ENCODE results near the gene PDSS2.
"Not testable (repeated sequence)": the region's sequence is repeated elsewhere in the genome, so short reads cannot be mapped to it uniquely, and the experiment has no call there.

The PDSS2 gene

DNA sequence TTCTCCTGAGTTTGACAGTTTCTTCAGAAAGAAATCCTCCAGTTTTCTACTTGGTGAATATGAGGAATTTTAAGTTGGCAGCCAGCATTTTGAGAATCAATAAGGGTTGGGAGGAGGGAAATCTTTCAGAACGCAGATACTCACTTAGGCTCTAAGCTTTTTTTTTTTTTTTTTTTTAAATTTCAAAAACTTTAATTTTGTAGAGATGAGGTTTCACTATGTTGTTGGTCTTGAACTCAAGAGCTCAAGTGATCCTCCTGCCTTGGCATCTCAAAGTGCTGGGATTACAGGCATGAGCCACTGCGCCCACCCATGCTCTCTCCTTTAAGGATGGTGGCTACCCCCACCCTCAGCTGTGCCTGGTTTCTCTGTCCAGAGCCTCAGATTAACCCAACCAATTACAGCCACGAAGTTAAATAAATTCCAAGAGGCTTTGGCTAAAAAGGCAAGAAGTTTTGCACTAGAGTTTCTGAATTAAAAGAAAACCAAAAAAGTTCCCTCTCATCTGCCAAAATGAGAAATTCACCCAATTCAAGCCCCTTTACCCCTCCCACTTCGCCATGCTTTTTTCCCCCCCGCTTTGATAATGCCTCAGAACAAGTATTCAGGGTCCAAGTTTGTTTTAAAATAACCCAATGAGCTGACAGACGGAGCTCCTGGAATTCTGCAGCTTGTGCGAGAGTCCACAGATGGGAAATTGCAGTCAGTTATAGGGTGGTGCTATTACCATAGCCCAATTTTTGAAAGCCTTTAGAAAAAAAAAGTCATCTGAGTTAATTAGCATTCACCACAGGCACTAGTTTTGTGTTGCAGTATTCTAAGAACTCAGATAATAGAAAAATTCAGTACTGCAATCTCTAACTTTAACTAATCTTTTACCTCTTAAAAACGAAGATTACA, 249.7 kb downstream of the PDSS2 start:
- no peak for FAIRE-seq

DNA sequence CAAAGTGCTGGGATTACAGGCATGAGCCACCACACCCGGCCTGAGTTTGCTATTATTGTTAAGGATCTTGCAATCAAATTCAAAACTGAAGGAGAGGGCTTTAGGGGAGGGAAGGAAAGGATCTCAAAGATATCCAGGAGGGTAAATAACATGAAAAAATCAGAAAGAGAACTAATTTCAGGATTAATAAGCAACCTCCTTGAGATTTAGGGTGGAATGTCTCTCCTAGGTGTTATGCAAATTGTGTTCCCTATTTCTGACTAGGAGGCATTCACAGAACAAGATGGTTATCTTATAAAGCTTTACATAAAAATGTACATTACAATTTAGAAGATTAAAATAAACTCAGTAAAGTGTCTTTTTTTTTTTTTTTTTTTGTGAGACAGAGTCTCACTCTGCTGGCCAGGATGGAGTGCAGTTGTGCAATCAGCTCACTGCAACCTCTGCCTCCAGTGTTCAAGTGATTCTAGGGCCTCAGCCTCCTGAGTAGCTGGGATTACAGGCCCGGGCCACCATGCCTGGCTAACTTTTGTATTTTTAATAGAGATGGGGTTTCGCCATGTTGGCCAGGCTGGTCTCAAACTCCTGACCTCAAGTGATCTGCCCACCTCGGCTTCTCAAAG, 252.0 kb downstream of the PDSS2 start:
- FAIRE-seq, result no peak

DNA sequence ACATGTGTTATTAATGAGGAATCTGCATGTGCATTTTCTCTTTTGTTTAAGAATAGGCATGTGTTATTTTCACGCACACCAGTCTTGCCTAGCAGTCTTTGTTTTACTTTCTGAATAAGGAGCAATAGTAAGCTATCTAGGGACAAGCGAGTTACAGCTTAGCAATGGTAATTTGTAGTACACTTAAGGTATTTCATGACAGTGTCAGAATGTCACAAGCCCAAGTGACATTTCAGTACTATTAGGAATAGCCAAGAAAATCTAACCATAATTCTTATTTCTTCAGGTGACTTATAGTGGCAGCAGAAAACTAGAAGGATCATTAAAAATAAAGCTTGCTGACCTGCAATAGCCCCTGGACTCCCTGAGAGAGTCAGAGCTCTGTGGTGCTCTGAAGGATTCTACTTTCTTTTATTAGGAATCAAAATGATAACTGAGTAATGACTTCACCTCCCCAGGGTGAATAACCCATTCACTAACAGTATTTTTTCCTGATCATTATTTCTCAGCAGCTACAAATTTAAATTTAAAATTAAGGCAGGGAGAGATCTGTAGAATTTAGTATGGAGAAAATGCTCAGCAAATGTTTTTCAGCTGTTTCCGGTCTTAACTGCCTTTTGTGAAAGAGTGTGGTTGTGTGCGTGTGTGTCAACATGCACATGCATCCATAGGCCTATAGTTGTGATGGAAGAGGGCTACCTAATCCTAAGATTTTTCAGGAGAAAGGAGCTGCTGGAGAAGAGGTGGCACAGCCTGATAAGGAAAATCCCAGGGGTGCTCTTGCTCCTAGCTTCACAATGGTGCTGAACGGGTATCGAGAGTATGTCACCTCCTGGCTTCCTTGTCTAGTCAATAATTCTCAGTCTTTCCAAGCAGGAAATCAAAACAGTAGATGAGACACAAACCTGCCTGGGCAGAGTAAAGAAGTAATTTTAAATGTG, 254.0 kb downstream of the PDSS2 start:
- FAIRE-seq, result no peak

DNA sequence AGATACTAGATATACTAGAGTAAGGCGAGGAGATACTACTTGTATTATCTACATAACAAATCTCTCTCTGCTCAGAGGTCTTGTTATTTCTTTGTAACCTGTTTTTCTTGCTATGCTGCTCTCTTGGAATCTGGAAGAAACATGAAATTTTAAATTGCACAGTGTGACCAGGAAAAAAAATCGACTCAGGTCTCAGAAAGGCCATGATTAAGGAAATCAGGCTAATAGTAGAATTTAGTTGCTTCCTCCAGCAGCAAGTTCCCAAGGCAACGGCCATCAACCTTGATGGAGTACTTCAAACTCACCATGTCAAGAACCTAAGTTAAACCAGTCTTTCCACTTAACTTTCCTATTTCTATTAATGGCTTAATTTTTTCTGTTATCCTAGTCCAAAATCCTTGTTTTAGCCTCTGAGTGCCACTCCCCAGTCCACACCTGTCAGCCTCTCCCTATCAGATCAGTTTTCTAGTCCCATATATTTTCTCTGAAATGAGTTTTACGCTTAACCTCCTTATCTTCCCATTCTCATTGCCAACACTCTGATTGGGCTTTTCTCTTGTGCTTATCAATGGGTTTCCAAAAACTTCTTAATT, 256.4 kb downstream of the PDSS2 start:
- FAIRE-seq, result no peak

DNA sequence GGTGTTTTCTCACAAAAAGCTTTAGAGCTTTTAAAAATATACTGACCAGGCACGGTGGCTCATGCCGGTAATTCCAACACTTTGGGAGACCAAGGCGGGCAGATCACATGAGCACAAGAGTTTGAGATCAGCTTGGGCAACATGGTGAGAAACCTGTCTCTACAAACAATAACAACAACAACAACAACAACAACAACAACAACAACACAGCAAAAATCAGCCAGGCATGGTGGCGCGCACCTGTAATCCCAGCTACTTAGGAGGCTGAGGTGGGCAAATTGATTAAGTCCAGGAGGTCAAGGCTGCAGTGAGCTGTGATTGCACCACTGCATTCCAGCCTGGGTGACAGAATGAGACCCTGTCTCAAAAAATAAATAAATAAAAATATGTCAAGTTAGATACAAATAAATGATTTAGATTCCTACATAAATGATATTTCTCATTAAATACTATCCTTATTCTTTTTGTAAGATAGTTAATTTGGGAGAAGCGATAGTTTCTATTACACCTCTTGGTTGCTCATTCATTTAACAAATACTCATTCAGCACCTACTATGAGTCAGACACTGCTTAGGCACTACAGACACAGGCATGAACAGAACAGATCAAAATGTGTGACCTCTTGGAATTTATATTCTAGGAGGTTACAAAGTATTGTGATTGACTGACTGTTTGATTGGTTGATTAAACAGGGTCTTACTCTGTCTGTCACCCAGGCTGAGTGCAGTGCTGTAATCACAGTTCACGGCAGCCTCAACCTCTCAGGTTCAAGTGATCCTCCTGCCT, 260.5 kb downstream of the PDSS2 start:
- FAIRE-seq, result no peak

DNA sequence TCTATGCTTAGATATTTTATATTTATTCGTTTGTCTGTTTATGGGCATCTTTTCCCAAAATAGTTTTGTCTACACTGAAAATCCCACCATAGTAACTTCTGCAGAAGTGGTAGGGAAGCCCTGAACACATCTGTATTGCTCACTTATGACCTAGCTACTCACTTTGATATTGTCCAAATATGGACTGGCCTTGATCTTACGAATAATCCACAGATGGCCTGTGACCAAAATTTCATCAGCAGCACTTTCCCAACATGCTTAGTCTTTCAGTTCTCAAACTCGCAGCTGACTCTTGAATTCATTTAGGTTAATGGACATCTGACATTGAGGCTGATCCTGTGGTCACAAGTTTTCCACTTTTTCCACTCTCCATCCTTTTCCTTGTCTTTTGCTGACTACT, 263.2 kb downstream of the PDSS2 start:
- no peak for FAIRE-seq

DNA sequence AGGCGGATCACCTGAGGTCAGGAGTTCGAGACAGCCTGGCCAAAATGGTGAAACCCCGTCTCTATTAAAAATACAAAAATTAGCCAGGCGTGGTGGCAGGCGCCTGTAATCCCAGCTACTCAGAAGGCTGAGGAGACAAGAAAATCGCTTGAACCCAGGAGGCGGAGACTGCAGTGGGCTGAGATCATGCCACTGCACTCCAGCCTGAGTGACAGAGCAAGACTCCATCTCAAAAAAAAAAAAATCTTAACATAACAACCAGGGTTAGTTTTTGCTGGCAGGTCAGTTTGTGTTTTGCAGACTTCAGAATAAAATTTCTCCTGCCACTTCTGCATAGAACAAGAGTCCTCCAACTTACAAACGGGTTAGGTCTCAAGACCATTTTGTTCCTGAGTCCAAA, 264.6 kb downstream of the PDSS2 start:
- FAIRE-seq, result not testable (repeated sequence)

DNA sequence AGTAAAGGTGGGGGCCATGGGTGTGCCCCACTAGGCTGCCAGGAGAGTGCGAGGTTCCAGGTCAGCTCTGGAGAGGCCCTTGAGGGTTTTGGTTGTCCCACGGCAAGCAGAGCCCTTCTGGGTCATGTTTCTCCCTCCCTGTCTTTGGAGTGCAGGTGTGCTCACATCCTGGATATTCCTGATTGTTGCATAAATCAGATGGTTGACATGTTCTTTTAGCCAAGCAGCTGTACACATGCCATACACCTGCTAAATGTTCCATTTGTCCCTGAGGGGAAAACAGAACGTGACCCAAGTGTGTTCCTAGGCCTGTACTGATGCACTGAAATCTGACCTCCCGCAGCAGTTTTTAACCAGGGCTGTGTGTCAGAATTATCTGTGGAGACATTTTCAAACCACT, 266.5 kb downstream of the PDSS2 start:
- FAIRE-seq, result no peak

DNA sequence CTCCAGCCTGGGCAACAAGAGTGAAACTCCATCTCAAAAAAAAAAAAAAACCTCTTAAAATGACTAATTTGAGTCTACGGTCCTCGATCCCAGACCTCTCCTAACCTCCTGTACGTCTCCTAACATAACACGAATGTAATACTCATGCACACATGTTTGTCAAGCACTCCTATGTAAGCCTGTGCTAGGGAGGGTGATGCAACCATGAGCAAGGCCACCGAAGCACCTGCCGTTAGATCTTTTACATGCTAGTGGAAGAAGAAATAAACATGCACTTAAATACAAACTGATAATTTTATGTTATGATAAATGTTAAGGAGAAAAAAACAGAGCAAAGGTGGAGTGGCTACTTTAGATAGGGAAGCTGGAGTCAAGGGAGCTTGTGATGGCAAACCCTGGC, 271.7 kb downstream of the PDSS2 start:
- FAIRE-seq, result no peak

DNA sequence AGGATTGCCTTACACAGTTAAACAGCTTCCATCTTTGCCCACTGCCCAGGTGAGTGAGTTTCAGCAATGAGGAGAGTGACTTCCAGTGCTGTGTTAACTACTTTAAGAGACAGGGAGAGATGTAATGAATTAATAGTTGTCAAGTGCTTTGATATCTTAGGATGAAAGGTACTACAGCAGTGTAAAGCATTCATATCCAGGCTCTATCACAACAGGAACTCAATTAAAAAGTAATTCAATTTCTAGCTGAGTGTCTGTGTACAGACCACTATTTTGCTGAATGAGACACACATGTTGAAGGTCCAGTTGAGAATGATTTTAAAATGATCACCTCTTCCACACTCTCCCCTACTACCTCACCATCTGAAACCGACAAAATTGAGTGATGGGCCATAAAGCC, 273.3 kb downstream of the PDSS2 start:
- FAIRE-seq, result no peak

DNA sequence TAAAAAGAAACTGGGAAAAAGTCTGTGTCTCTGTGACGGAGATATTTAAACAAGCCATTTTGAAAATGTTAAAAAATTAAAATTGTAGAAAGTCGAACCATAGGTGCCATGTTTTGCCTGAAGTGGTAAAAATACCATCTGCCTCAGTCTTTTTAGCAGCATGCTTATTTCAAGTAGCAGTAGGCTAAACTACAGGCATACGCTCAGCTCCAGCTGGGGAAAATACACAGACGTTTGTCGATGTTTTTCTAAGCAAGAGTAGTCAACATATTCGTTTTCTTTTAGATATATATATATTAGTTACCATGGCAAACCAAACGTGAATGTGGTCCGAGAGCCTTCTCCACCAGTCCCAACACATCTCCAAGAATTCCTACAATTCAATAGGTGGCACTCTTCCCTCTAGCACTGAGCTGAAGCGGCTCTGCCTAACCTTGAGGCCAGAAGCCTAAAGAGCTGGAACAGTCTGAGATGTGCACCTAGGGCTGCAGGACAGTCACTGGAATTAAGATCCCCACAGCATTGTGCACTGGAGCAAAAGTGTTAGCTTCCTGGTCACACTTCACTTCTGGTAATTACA, 273.9 kb downstream of the PDSS2 start:
- no peak for FAIRE-seq

DNA sequence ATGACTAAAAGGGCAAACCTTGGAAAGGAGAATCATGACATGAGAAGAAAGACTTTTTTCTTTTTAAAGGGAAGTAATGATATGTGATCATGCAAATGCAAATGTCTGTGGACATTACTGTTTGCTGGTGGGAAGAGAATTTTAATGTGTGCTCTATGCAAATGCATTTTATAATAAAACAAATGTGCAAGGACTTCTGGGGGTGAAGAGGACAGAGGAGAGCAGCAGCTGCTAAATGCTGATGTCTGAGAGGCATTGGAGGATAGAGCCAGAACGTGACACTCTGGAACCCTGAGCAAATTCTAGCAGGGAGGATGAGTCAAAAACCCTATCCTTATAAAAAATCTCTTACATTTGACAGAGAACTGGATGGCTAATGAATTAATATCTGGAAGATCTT, 274.9 kb downstream of the PDSS2 start:
- FAIRE-seq, result no peak

DNA sequence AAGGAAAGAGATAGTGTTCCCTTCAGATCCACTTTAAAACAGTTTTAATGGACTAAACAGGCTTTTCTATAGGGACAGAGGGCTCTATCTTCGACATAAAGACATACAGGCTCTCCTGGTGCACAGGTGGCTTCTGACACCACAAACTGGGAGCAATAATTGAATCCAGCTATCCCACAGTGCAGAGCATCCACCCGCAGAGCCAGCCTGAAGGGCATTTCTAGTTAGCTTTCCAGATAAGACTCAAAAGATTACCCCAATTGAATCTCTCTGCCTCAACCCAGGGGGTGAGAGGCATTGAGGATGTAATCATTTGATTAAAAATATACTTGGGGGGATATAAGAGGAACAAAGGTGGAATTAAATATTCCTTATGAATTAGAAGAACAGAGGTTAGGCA, 279.3 kb downstream of the PDSS2 start:
- FAIRE-seq, result no peak

DNA sequence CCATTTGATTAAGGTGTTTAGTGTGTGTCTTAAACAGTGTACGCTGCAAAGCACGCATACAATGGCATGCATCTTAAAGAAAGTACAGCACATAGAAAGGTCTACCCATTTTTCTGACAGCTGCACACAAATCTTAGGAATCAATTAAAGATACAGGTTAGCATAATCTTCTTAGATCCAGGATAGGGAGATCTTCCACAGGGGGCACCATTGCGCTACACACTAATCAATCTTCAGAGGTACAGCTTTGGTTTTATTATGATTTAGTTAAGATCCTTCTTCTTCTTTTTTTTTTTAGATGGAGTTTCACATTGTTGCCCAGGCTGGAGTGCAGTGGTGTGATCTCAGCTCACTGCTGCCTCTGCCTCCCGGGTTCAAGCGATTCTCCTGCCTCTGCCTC, 280.4 kb downstream of the PDSS2 start:
- FAIRE-seq, result no peak

DNA sequence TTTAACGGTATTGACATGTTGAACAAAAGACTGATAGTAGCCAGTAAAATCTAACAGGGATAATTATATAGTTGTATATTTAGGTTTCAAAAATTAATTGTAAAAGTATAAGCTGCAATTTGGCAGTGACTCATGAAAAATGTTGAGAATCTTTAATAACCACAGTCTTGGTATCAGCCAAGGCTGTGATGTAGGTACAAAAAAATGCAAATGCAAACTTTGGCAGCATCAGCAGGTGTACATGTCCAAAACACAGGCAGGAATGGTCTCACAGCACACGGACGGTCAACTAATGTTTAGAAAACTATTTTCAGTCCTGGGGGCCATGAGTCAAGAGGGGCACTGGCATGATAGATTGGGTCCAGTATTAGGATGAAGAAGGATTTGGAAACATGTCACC, 285.6 kb downstream of the PDSS2 start:
- no peak for FAIRE-seq

DNA sequence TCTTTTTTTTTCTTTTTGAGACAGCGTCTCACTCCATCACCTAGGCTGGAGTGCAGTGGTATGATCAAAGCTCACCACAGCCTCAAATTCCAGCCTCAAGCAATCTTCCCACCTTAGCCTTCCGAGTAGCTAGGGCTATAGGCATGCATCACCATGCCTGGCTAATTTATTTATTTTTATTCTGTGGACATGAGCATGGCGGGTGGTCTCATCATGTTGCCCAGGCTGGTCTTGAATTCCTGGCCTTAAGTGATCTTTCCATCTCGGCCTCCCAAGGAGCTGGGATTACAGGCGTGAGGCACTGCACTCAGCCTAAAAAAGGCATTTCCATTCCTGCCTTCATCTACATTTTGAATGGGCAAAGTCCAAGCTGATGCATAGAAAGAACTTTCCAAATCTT, 287.9 kb downstream of the PDSS2 start:
- FAIRE-seq, result no peak

DNA sequence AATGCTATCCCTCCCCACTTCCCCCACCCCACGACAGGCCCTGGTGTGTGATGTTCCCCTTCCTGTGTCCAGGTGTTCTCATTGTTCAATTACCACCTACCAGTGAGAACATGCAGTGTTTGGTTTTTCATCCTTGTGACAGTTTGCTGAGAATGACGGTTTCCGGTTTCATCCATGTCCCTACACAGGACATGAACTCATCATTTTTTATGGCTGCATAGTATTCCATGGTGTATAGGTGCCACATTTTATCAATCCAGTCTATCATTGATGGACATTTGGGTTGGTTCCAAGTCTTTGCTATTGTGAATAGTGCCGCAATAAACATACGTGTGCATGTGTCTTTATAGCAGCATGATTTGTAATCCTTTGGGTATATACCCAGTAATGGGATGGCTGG, 295.1 kb downstream of the PDSS2 start:
- FAIRE-seq, result not testable (repeated sequence)

DNA sequence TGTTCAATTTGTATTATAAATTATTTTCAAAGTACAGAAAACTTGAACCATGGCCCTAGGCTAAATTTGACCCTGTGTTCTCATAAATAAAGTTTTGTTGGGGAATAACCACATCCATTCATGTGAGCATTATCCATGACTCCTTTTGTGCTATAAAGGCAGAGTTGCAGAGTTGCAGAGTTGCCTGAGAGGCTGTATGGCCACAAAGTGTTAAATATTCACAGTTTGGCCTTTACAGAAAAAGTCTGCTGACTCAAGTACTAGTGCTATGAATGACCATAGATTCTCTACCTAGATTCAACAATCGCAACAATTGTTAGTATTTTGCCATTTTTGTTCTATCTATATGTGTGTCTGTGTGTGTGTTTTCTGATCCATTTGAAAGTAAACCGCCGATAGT, 297.8 kb downstream of the PDSS2 start:
- no peak for FAIRE-seq

DNA sequence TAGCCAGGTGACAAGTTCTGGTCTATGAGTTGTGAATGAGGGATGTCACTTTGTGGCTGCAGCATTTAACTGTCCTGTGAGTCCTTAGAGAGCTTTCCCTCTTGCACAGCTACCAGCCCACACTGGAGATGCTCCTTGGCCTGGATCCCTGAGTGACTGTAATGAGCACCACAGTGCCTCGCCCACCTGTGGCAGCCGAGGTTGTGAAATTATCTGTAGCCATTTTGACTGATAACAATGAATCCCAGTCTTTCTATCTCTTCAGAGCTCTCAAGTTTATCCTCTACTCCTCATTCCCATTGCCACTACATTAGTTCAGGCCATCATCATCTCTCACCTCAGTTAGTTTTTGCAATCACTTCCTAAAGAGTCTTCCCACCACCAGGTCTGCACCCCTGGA, 302.7 kb downstream of the PDSS2 start:
- no peak for FAIRE-seq

DNA sequence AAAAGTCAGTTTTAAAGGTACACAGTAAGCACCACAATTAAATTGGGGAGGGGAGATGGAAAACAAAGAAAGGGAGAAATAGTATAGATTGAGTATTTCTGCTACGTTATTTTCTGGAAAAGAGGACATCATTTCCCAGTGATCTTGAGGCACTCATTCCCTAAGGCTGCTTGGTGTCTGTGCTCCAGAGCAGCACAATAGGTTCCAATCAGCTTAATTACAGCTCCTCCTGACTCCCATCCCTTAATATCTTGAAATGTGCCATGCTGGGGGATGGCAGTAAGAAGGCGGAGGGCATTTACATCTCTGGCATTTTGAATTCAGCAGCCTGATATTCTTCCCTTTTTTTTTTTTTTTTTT, 304.6 kb downstream of the PDSS2 start:
- FAIRE-seq, result no peak

DNA sequence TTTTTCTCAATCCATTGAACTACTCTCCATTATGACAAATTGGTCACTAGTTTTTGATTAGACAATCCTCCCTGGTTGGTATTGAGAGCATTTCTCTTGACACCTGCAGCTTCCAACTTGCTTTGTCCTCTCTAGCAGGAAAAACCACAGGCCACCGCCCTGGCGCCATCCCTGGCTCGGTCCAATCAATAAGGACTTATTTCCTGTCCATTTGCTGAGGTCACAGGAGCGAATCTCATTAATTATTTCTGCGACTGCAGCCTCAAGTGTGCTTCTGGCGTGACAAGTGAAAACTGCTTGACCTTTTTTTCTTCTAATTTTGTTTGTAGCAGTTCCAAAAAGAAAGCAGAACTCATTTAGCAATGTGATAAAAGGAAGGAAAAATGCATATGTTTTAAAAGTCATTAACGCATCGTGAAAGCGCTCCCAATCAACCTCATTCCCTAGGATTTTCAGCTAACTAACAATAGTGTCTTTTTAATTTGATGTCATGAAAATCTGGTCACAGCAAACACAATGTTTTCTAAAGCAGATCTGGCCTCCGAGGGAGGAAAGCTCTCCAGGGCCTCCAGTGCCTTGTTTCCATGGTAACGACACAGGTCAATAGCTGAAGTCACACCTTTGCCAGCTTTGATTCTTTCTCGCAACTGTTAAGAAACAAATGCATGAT, 305.1 kb downstream of the PDSS2 start:
- no peak for FAIRE-seq
